A673 (cell line): ENCODE results near the gene VIT. TPM values are rescaled to one million over a fixed set of nuclear protein-coding genes. Genes with fewer than 3 reads are reported as not detected.

Source experiments
- BruUV-seq: library from RNA; stranded (reverse); fragments of 400-500 nt; replicated peaks from 2 replicates; lab custom pipeline; 2021; lab: Mats Ljungman, UMichigan
- CTCF ChIA-PET: fragments of 300-600 bp; sonication (Branson Sonifier 250); formaldehyde crosslinking; loops from one replicate; lab custom pipeline; 2022; ENCODE audit warnings: antibody characterized with exemption; lab: Charles Lee
- POLR2A ChIA-PET: fragments of 300-600 bp; sonication (Branson Sonifier 250); formaldehyde crosslinking; loops from one replicate; lab custom pipeline; 2022; ENCODE audit warnings: antibody characterized with exemption; ENCODE audit not compliant: low non-redundant PET; lab: Charles Lee
- DNase-seq: peaks from one replicate; pipeline ENCODE4 v3.0.0-alpha.2; 2015; ENCODE audit warnings: low spot score
- H3K27ac ChIP-seq: fragments of 200-600 bp; sonication (generic); 2 replicates; pipeline ENCODE4 v1.5.1; 2016; ENCODE audit warnings: mixed run types, low read depth, mild to moderate bottlenecking, mixed read lengths, antibody characterized with exemption, low read length; ENCODE audit not compliant: poor library complexity, severe bottlenecking
- H3K27me3 ChIP-seq: fragments of 200-600 bp; sonication (generic); replicated peaks from 2 replicates; pipeline ENCODE4 v1.6.1; 2017; ENCODE audit warnings: mixed run types, low read depth, mild to moderate bottlenecking, mixed read lengths, antibody characterized with exemption, low read length; ENCODE audit not compliant: insufficient read depth, poor library complexity
- H3K36me3 ChIP-seq: fragments of 200-600 bp; sonication (generic); 2 replicates; pipeline ENCODE4 v1.6.1; 2016; ENCODE audit warnings: mixed run types, mild to moderate bottlenecking, mixed read lengths, antibody characterized with exemption, low read length; ENCODE audit not compliant: insufficient read depth, poor library complexity, severe bottlenecking
- H3K4me1 ChIP-seq: fragments of 200-600 bp; sonication (generic); 2 replicates; pipeline ENCODE4 v1.6.1; 2017; ENCODE audit warnings: mixed run types, mild to moderate bottlenecking, mixed read lengths, antibody characterized with exemption, low read length; ENCODE audit not compliant: insufficient read depth, poor library complexity, severe bottlenecking
- H3K4me3 ChIP-seq: fragments of 200-600 bp; sonication (generic); 2 replicates; pipeline ENCODE4 v1.5.1; 2016; ENCODE audit warnings: low read depth, mixed run types, mild to moderate bottlenecking, mixed read lengths, low read length; ENCODE audit not compliant: poor library complexity, severe bottlenecking
- H3K9me3 ChIP-seq: fragments of 200-600 bp; sonication (generic); 2 replicates; pipeline ENCODE4 v1.6.1; 2016; ENCODE audit warnings: mixed run types, low read depth, mild to moderate bottlenecking, mixed read lengths, antibody characterized with exemption, low read length; ENCODE audit not compliant: poor library complexity, severe bottlenecking
- CTCF ChIP-seq: fragments of 300-800, 200-600 bp; sonication (generic); conservative IDR thresholded peaks from 2 replicates; pipeline ENCODE4 v1.5.1; 2017; ENCODE audit warnings: low read depth, mild to moderate bottlenecking, antibody characterized with exemption, low read length, moderate library complexity, mixed read lengths
- EZH2 ChIP-seq: fragments of 200-600 bp; sonication (generic); IDR thresholded peaks from 2 replicates; pipeline ENCODE4 v1.6.1; 2017; ENCODE audit warnings: borderline replicate concordance, low read depth, mild to moderate bottlenecking, mixed read lengths, antibody characterized with exemption, low read length; ENCODE audit not compliant: poor library complexity, severe bottlenecking
- intact Hi-C: fragments of 100-400 bp; cut with micrococcal nuclease; formaldehyde crosslinking; loops from one replicate; pipeline ENCODE4 v1.10.0; 2022; ENCODE audit not compliant: unreplicated experiment
- total RNA-seq: library from RNA; stranded (reverse); gene quantifications from 2 replicates; pipeline ENCODE4 v1.2.3, GENCODE V29; 2021

Gene VIT
- total RNA-seq, 1 experiment from 2014 or later: not detected

- CTCF ChIA-PET: no interaction called here
- Histone ChIP-seq H3K27me3 (no peaks in the 10 kb centered on the region), H3K4me3 (no peak overlapping the region), H3K4me1 (no peaks in the 10 kb centered on the region), H3K9me3 (no peaks in the 10 kb centered on the region), H3K27ac (no peak overlapping the region), H3K36me3 (no peaks in the 10 kb centered on the region)
- no peak for TF ChIP-seq EZH2
- no peak for TF ChIP-seq CTCF
- POLR2A ChIA-PET: no interaction called here
- no TSS peak for BruUV-seq
- intact Hi-C loops: no loop called here
- no peak for DNase-seq
These were observed 122.0 kb downstream of the VIT start for GRCh38 chr2:36818542-36818941.

- TF ChIP-seq CTCF (no peak), EZH2 (no peak)
- no peak overlapping the region for H3K4me3 ChIP-seq
- H3K9me3 ChIP-seq: no peaks in the 10 kb centered on the region
- no peaks in the 10 kb centered on the region for H3K27me3 ChIP-seq
- no peaks in the 10 kb centered on the region for H3K4me1 ChIP-seq
- ChIA-PET POLR2A (no interaction called here), CTCF (no interaction called here)
- no peak overlapping the region for H3K27ac ChIP-seq
- no peaks in the 10 kb centered on the region for H3K36me3 ChIP-seq
- no peak for DNase-seq
- intact Hi-C loops: no loop called here
- BruUV-seq: no TSS peak
These were observed 122.7 kb downstream of the VIT start for GRCh38 chr2:36819095-36819711.

GRCh38 chr2:36820942-36821605, 124.6 kb downstream of the VIT start:
- intact Hi-C loops: no loop called here
- no TSS peak for BruUV-seq
- POLR2A ChIA-PET: no interaction called here

More at GRCh38 chr2:36820942-36821605, 124.6 kb downstream of the VIT start:
- H3K4me1 ChIP-seq: no peaks in the 10 kb centered on the region
- no peaks in the 10 kb centered on the region for H3K27me3 ChIP-seq
- no peak overlapping the region for H3K27ac ChIP-seq
- CTCF ChIA-PET: interaction anchor here (1.1 kb wide), 1 partner anchor 43 kb away, joined by 3 read pairs; no protein-coding TSS in a partner anchor
- H3K36me3 ChIP-seq: no peaks in the 10 kb centered on the region
- H3K4me3 ChIP-seq: no peak overlapping the region
- no peak for DNase-seq
- no peak for TF ChIP-seq CTCF
- no peak for TF ChIP-seq EZH2
- H3K9me3 ChIP-seq: no peaks in the 10 kb centered on the region
